Panc1 (cell line): Measurements from ENCODE around the gene EFL1. TPM values are rescaled to one million over a fixed set of nuclear protein-coding genes. Genes with fewer than 3 reads are reported as not detected.

Experiments used
- ATAC-seq: fragments of 200-7000 bp; cut with Tn5 transposase; 2 replicates; pipeline ENCODE4 v1.9.1; 2020; ENCODE audit warnings: mild to moderate bottlenecking, moderate library complexity
- BruUV-seq: library from RNA; stranded (reverse); fragments of 400-500 nt; replicated peaks from 2 replicates; lab custom pipeline; 2021; lab: Mats Ljungman, UMichigan
- CTCF ChIA-PET: fragments of 300-600 bp; sonication (Branson Sonifier 250); formaldehyde crosslinking; loops from one replicate; lab custom pipeline; 2022; ENCODE audit warnings: antibody characterized with exemption; lab: Charles Lee
- POLR2A ChIA-PET: fragments of 300-600 bp; sonication (Branson Sonifier 250); formaldehyde crosslinking; loops from one replicate; lab custom pipeline; 2022; ENCODE audit warnings: antibody characterized with exemption; lab: Charles Lee
- DNase-seq: peaks from one replicate; pipeline ENCODE4 v3.0.0-alpha.2; 2010; ENCODE audit warnings: low read depth, low spot score
- H3K27ac ChIP-seq: 2 replicates; pipeline ENCODE4 v1.5.1; 2011; ENCODE audit warnings: mild to moderate bottlenecking, low read length, inconsistent platforms
- H3K27me3 ChIP-seq: fragments of 200-500 bp; sonication (Bioruptor generic); 2 replicates; pipeline ENCODE4 v1.6.0; 2014; ENCODE audit warnings: low read length, inconsistent platforms; ENCODE audit not compliant: control insufficient read depth, insufficient read depth
- H3K36me3 ChIP-seq: fragments of 200-500 bp; sonication (Bioruptor generic); 2 replicates; pipeline ENCODE4 v1.5.1; 2014; ENCODE audit warnings: inconsistent platforms, mild to moderate bottlenecking, low read length, moderate library complexity; ENCODE audit not compliant: control insufficient read depth, insufficient read depth
- H3K4me1 ChIP-seq: 2 replicates; pipeline ENCODE4 v1.5.1; 2011; ENCODE audit warnings: inconsistent platforms, mild to moderate bottlenecking, low read length, moderate library complexity; ENCODE audit not compliant: control insufficient read depth, insufficient read depth
- H3K4me3 ChIP-seq, 2 experiments: 2 replicates each; pipeline ENCODE4 v1.5.1; 2011 to 2012; ENCODE audit warnings: low read depth in 2 of 2, low read length in 2 of 2, mild to moderate bottlenecking in 2 of 2, inconsistent platforms in 1 of 2, moderate library complexity in 1 of 2
- H3K9me3 ChIP-seq: fragments of 200-500 bp; sonication (Bioruptor generic); 2 replicates; pipeline ENCODE4 v1.5.1; 2014; ENCODE audit warnings: low read depth, mild to moderate bottlenecking, inconsistent platforms, low read length, moderate library complexity; ENCODE audit not compliant: control insufficient read depth, insufficient read depth
- POLR2AphosphoS5 ChIP-seq: IDR thresholded peaks from 2 replicates; pipeline ENCODE4 v1.6.1; 2012; ENCODE audit warnings: mild to moderate bottlenecking, low read depth, low read length, moderate library complexity
- SIN3A ChIP-seq: IDR thresholded peaks from 2 replicates; pipeline ENCODE4 v1.6.1; 2012; ENCODE audit warnings: low read depth, mild to moderate bottlenecking, low read length, moderate library complexity, borderline replicate concordance; ENCODE audit not compliant: insufficient read depth
- TCF7L2 ChIP-seq: IDR thresholded peaks from 2 replicates; pipeline ENCODE4 v1.6.1; 2011; ENCODE audit warnings: mild to moderate bottlenecking, low read depth, low read length, inconsistent platforms
- in situ Hi-C: cut with HindIII; loops from 2 replicates; pipeline ENCODE4 v1.10.0; 2016; ENCODE audit warnings: low sequenced_read_pairs, low pct_unique_long_range_greater_than_20kb
- intact Hi-C: fragments of 100-400 bp; cut with micrococcal nuclease; formaldehyde crosslinking; loops from one replicate; pipeline ENCODE4 v1.10.0; 2022; ENCODE audit not compliant: unreplicated experiment
- total RNA-seq: library from RNA; stranded (reverse); gene quantifications from one replicate; pipeline ENCODE4 v1.2.1, GENCODE V29; 2021; ENCODE audit not compliant: unreplicated experiment
- TF ChIP-seq, protein P1 (sequence below): fragments of 450-650 bp; IDR thresholded peaks from 2 replicates; pipeline ENCODE4 v1.5.1; 2017; ENCODE audit warnings: mild to moderate bottlenecking
- TF ChIP-seq, protein P2 (sequence below), 2 experiments: IDR thresholded peaks; 2 replicates each; pipeline ENCODE4 v1.6.1; 2011 to 2012; ENCODE audit warnings: low read depth in 2 of 2, control low read depth in 1 of 2, low read length in 1 of 2, mild to moderate bottlenecking in 1 of 2, moderate library complexity in 1 of 2; ENCODE audit not compliant: insufficient read depth in 1 of 2

The EFL1 gene
- total RNA-seq, 1 experiment from 2014 or later = 20.2 TPM

DNA sequence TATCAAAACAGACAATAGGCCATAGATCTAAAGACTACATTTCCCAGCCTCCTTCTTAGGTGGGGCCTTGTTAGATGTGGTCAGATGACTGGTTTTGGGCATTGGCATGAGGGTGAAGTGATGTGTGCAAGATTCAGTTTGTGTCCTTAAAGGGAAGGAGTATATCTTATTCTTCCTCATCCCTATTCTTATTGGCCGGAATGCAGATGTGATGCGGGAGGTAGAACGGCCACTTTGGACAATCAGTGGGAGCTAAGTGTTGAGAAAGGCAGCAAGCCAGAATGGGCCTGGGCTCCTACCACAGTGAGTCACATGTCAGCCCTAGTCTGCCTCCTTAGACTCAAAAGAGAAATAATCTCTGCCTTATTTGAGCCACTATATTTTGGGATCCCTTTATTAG lies 126.9 kb downstream of the EFL1 start:
- Histone ChIP-seq H3K4me1 (no peaks in the 10 kb centered on the region), H3K4me3 (no peak overlapping the region), H3K27ac (no peak overlapping the region), H3K27me3 (no peaks in the 10 kb centered on the region), H3K9me3 (no peaks in the 10 kb centered on the region), H3K36me3 (no peaks in the 10 kb centered on the region)
- in situ Hi-C loops (no loop called here), intact Hi-C loops (no loop called here)
- ChIA-PET POLR2A (no interaction called here), CTCF (no interaction called here)
- DNase-seq (no peak), ATAC-seq (no peak)
- BruUV-seq = no TSS peak
- TF ChIP-seq, protein P1, sequence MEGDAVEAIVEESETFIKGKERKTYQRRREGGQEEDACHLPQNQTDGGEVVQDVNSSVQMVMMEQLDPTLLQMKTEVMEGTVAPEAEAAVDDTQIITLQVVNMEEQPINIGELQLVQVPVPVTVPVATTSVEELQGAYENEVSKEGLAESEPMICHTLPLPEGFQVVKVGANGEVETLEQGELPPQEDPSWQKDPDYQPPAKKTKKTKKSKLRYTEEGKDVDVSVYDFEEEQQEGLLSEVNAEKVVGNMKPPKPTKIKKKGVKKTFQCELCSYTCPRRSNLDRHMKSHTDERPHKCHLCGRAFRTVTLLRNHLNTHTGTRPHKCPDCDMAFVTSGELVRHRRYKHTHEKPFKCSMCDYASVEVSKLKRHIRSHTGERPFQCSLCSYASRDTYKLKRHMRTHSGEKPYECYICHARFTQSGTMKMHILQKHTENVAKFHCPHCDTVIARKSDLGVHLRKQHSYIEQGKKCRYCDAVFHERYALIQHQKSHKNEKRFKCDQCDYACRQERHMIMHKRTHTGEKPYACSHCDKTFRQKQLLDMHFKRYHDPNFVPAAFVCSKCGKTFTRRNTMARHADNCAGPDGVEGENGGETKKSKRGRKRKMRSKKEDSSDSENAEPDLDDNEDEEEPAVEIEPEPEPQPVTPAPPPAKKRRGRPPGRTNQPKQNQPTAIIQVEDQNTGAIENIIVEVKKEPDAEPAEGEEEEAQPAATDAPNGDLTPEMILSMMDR = no peak
- TF ChIP-seq SIN3A = no peak
- TF ChIP-seq, protein P2, sequence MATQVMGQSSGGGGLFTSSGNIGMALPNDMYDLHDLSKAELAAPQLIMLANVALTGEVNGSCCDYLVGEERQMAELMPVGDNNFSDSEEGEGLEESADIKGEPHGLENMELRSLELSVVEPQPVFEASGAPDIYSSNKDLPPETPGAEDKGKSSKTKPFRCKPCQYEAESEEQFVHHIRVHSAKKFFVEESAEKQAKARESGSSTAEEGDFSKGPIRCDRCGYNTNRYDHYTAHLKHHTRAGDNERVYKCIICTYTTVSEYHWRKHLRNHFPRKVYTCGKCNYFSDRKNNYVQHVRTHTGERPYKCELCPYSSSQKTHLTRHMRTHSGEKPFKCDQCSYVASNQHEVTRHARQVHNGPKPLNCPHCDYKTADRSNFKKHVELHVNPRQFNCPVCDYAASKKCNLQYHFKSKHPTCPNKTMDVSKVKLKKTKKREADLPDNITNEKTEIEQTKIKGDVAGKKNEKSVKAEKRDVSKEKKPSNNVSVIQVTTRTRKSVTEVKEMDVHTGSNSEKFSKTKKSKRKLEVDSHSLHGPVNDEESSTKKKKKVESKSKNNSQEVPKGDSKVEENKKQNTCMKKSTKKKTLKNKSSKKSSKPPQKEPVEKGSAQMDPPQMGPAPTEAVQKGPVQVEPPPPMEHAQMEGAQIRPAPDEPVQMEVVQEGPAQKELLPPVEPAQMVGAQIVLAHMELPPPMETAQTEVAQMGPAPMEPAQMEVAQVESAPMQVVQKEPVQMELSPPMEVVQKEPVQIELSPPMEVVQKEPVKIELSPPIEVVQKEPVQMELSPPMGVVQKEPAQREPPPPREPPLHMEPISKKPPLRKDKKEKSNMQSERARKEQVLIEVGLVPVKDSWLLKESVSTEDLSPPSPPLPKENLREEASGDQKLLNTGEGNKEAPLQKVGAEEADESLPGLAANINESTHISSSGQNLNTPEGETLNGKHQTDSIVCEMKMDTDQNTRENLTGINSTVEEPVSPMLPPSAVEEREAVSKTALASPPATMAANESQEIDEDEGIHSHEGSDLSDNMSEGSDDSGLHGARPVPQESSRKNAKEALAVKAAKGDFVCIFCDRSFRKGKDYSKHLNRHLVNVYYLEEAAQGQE (IDR thresholded peaks at IDR 0.05; ENCODE audit: insufficient read depth in 1 of 2, low read depth in 2 of 2, low read length in 1 of 2) = no peak
- TF ChIP-seq TCF7L2 = no peak
- TF ChIP-seq POLR2AphosphoS5 = no peak

GRCh38 chr15:82134461-82134860 lies 128.1 kb downstream of the EFL1 start:
- Histone ChIP-seq H3K4me1 (no peaks in the 10 kb centered on the region), H3K27ac (no peak overlapping the region), H3K4me3 (no peak overlapping the region), H3K36me3 (no peaks in the 10 kb centered on the region), H3K27me3 (no peaks in the 10 kb centered on the region), H3K9me3 (no peaks in the 10 kb centered on the region)
- TF ChIP-seq TCF7L2 = no peak
- TF ChIP-seq SIN3A = no peak
- TF ChIP-seq, protein P2 (IDR thresholded peaks at IDR 0.05; ENCODE audit: insufficient read depth in 1 of 2, low read depth in 2 of 2, low read length in 1 of 2) = no peak
- no peak for TF ChIP-seq POLR2AphosphoS5
- TF ChIP-seq, protein P1 = no peak
- ATAC-seq = no peak
- no TSS peak for BruUV-seq
- intact Hi-C loops = no loop called here
- CTCF ChIA-PET = no interaction called here
- in situ Hi-C loops = no loop called here
- DNase-seq = no peak
- POLR2A ChIA-PET = interaction anchor here (0.6 kb wide), 2 partner anchors 133 to 1134 kb away, joined by 3 to 16 read pairs; partner anchors contain the start of gene TLNRD1
